B cell (primary cell): ENCODE measurements around the gene SCN8A. TPM values are rescaled to one million over a fixed set of nuclear protein-coding genes. Genes with fewer than 3 reads are reported as not detected.

Source experiments
- ATAC-seq: fragments of 200-7000 bp; cut with Tn5 transposase; one replicate; pipeline ENCODE4 v1.10.0; 2021; ENCODE audit warnings: low read depth, mild to moderate bottlenecking, moderate number of reproducible peaks, moderate library complexity
- CTCF ChIA-PET: fragments of 350-600 bp; sonication (Branson Sonifier 250); formaldehyde crosslinking; loops from one replicate; lab custom pipeline; 2021; ENCODE audit warnings: antibody characterized with exemption, inconsistent platforms; lab: Charles Lee
- POLR2A ChIA-PET: fragments of 350-600 bp; sonication (Branson Sonifier 250); formaldehyde crosslinking; loops from one replicate; lab custom pipeline; 2021; ENCODE audit warnings: antibody characterized with exemption; lab: Charles Lee
- DNase-seq: peaks from one replicate; pipeline ENCODE4 v3.0.0; 2013
- H2AFZ ChIP-seq: 2 replicates; pipeline ENCODE4 v1.6.1; 2012; ENCODE audit warnings: mild to moderate bottlenecking, low read depth, low read length; ENCODE audit not compliant: insufficient read depth, poor library complexity, severe bottlenecking
- H3K27ac ChIP-seq, 2 donors: 1 replicate in 1 of 2; 2 replicates in 1 of 2; pipeline ENCODE4 v1.5.1; 2012 to 2013; ENCODE audit warnings: low read length in 2 of 2, mild to moderate bottlenecking in 2 of 2, moderate library complexity in 1 of 2
- H3K27me3 ChIP-seq, 4 experiments: fragments of 200-600 bp in 1 of 4; sonication (generic) in 1 of 4; replicated peaks in 1 of 4; 1 replicate in 2 of 4; 2 replicates in 2 of 4; pipeline versions ENCODE4 v1.6.1 to v1.7.0; 2013 to 2016; ENCODE audit warnings: low read length in 3 of 4, mild to moderate bottlenecking in 2 of 4, mixed read lengths in 1 of 4, moderate library complexity in 1 of 4; ENCODE audit not compliant: insufficient read depth in 4 of 4, control insufficient read depth in 3 of 4; ENCODE audit errors: control extremely low read depth in 1 of 4
- H3K36me3 ChIP-seq, 2 experiments: replicated peaks in 1 of 2; 1 replicate in 1 of 2; 2 replicates in 1 of 2; pipeline versions ENCODE4 v1.6.1 to v1.7.1; 2013; ENCODE audit warnings: low read length in 1 of 2; ENCODE audit not compliant: insufficient read depth in 2 of 2, control insufficient read depth in 1 of 2; ENCODE audit errors: control extremely low read depth in 1 of 2, extremely low read depth in 1 of 2
- H3K4me1 ChIP-seq, 2 donors: fragments of 200-600 bp in 1 of 2; sonication (generic) in 1 of 2; 1 replicate in 1 of 2; 2 replicates in 1 of 2; pipeline versions ENCODE4 v1.5.1 to v1.6.1; 2013 to 2017; ENCODE audit warnings: low read length in 2 of 2; ENCODE audit not compliant: control insufficient read depth in 2 of 2, insufficient read depth in 2 of 2
- H3K4me2 ChIP-seq: replicated peaks from 2 replicates; pipeline ENCODE3; 2012; ENCODE audit warnings: mild to moderate bottlenecking, low read depth, low read length; ENCODE audit not compliant: poor library complexity, severe bottlenecking
- H3K4me3 ChIP-seq, 5 experiments: fragments of 200-600 bp in 1 of 5; sonication (generic) in 1 of 5; 1 replicate in 3 of 5; 2 replicates in 2 of 5; pipeline versions ENCODE4 v1.5.1 to v1.7.0; 2011 to 2016; ENCODE audit warnings: low read length in 4 of 5, mild to moderate bottlenecking in 4 of 5, low read depth in 2 of 5, control low read depth in 1 of 5, moderate library complexity in 1 of 5; ENCODE audit not compliant: insufficient read depth in 1 of 5; ENCODE audit errors: control extremely low read depth in 1 of 5, extremely low read depth in 1 of 5
- H3K79me2 ChIP-seq: fragments of 200-600 bp; sonication (generic); one replicate; pipeline ENCODE4 v1.6.0; 2016; ENCODE audit warnings: low read length; ENCODE audit not compliant: control insufficient read depth, insufficient read depth
- H3K9ac ChIP-seq: fragments of 200-600 bp; sonication (generic); 2 replicates; pipeline ENCODE4 v1.6.1; 2017; ENCODE audit warnings: mild to moderate bottlenecking, low read length, moderate library complexity
- H3K9me3 ChIP-seq, 3 donors: one replicate each; pipeline versions ENCODE4 v1.6.1 to v1.7.1; 2013; ENCODE audit warnings: low read length in 2 of 3; ENCODE audit not compliant: control insufficient read depth in 2 of 3, insufficient read depth in 1 of 3; ENCODE audit errors: control extremely low read depth in 1 of 3
- H4K20me1 ChIP-seq: 2 replicates; pipeline ENCODE4 v1.6.0; 2012; ENCODE audit warnings: mild to moderate bottlenecking, low read length; ENCODE audit not compliant: insufficient read depth, control insufficient read depth, poor library complexity, severe bottlenecking
- H3K27ac Mint-ChIP-seq: one replicate; pipeline ENCODE4 v1.8.0; 2021; ENCODE audit warnings: mixed read lengths
- H3K27me3 Mint-ChIP-seq: one replicate; pipeline ENCODE4 v1.8.0; 2021; ENCODE audit warnings: mixed read lengths
- H3K4me1 Mint-ChIP-seq: one replicate; pipeline ENCODE4 v1.8.0; 2021; ENCODE audit warnings: mixed read lengths
- H3K4me3 Mint-ChIP-seq: one replicate; pipeline ENCODE4 v1.8.0; 2021; ENCODE audit warnings: mixed read lengths
- H3K9me3 Mint-ChIP-seq: one replicate; pipeline ENCODE4 v1.8.0; 2022; ENCODE audit warnings: mixed read lengths; ENCODE audit not compliant: insufficient read depth
- EZH2 ChIP-seq: IDR thresholded peaks from 2 replicates; pipeline ENCODE4 v1.6.1; 2012; ENCODE audit warnings: borderline replicate concordance, low read depth, mild to moderate bottlenecking, moderate library complexity, low read length; ENCODE audit not compliant: insufficient read depth, poor library complexity, severe bottlenecking
- WGBS: methylation state at CpG from one replicate; pipeline ENCODE4 v1.1.5; 2013; ENCODE audit warnings: missing lambda C conversion rate; ENCODE audit not compliant: insufficient coverage; 5-methylcytosine and 5-hydroxymethylcytosine counted together
- intact Hi-C: fragments of 100-400 bp; cut with micrococcal nuclease; formaldehyde crosslinking; loops from one replicate; pipeline ENCODE4 v1.10.0; 2022
- polyA plus RNA-seq: library from polyadenylated mRNA; depleted of rRNA; stranded (reverse); fragments of >200 nt; gene quantifications from 2 replicates; pipeline ENCODE4 v1.2.3, GENCODE V29; 2012
- total RNA-seq, 2 donors: library from RNA; stranded (reverse); fragments of 120-200 nt in 1 of 2; gene quantifications; 1 replicate in 1 of 2; 2 replicates in 1 of 2; pipeline versions ENCODE4 v1.2.3 to v1.2.4, GENCODE V29; 2013 to 2022
- TF ChIP-seq, protein P1 (sequence below): fragments of 200-600 bp; IDR thresholded peaks from one replicate; pipeline ENCODE4 v1.8.0; 2022; ENCODE audit warnings: antibody characterized with exemption, mild to moderate bottlenecking

The SCN8A gene
- total and polyA plus RNA-seq, 2 donors (not counting 1 experiment from before 2014, with no cell fraction given), result 0.78 to 1.0 TPM

DNA sequence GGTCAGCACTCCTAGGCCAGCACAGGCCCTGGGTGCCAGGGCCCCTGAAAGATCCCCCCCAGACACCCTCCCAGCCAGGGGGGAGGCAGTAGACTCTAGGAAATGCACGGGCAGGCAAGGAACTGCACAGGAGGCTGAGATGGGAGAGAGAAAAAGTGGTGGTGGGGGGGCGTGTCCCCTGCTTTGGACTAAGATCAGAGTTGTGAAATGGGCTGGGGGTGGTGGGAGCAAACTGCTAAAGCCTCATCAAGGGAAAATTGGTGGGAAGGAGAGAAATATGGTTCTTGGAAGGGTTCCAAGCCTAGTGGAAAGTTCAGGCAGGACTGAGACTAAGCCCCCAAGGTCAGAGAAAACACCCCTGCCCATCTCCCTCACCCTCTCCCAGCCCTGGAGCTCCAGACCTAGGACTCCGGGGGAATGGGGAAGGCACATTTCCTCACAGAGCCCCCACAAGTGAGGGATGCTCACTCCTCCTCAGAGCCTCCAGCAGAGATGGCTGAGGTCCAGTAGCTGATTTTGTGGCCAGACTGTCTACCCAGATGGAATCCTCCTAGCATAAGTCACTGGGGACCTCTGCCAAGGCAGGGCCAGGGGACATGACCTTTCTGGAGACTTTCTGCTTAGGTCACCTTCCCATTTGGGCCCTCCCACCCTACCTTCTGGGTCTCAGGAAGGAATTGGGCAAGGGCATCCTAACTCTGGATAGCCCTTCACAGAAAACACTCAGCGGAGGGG lies 227.7 kb downstream of the SCN8A start:
- DNase-seq (no peak), ATAC-seq (no peak)
- Histone ChIP-seq H3K4me3 (no peak overlapping the region), H3K27ac (no peak overlapping the region), H3K27me3 (peaks cover 0 to 54% (median 12%) of the 10 kb centered on the region in 4 experiments), H3K36me3 (no peaks in the 10 kb centered on the region), H3K4me1 (peaks cover 10 to 17% of the 10 kb centered on the region in 2 donors), H3K9me3 (no peaks in the 10 kb centered on the region), H3K9ac (no peak overlapping the region), H3K4me2 (no peak overlapping the region), H2AFZ (no peak overlapping the region), H3K79me2 (no peaks in the 10 kb centered on the region), H4K20me1 (no peaks in the 10 kb centered on the region)
- ChIA-PET POLR2A (no interaction called here), CTCF (no interaction called here)
- peaks cover 18% of the 10 kb centered on the region for H3K4me1 Mint-ChIP-seq
- TF ChIP-seq EZH2, result no peak
- TF ChIP-seq, protein P1, sequence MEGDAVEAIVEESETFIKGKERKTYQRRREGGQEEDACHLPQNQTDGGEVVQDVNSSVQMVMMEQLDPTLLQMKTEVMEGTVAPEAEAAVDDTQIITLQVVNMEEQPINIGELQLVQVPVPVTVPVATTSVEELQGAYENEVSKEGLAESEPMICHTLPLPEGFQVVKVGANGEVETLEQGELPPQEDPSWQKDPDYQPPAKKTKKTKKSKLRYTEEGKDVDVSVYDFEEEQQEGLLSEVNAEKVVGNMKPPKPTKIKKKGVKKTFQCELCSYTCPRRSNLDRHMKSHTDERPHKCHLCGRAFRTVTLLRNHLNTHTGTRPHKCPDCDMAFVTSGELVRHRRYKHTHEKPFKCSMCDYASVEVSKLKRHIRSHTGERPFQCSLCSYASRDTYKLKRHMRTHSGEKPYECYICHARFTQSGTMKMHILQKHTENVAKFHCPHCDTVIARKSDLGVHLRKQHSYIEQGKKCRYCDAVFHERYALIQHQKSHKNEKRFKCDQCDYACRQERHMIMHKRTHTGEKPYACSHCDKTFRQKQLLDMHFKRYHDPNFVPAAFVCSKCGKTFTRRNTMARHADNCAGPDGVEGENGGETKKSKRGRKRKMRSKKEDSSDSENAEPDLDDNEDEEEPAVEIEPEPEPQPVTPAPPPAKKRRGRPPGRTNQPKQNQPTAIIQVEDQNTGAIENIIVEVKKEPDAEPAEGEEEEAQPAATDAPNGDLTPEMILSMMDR, result no peak
- no peaks in the 10 kb centered on the region for H3K9me3 Mint-ChIP-seq
- H3K27me3 Mint-ChIP-seq, result peaks cover 47% of the 10 kb centered on the region
- no peak overlapping the region for H3K27ac Mint-ChIP-seq
- intact Hi-C loops, result no loop called here
- no peak overlapping the region for H3K4me3 Mint-ChIP-seq
- WGBS, result 100% methylated on average over 2 of the region's 4 CpGs
